Measurements from ENCODE around the gene RFX4.
A peak's percentile ranks its signal among the peaks of the same experiment; 100 is the strongest.
"Not testable (repeated sequence)": the region's sequence is repeated elsewhere in the genome, so short reads cannot be mapped to it uniquely, and the experiment has no call there.

The RFX4 gene

DNA sequence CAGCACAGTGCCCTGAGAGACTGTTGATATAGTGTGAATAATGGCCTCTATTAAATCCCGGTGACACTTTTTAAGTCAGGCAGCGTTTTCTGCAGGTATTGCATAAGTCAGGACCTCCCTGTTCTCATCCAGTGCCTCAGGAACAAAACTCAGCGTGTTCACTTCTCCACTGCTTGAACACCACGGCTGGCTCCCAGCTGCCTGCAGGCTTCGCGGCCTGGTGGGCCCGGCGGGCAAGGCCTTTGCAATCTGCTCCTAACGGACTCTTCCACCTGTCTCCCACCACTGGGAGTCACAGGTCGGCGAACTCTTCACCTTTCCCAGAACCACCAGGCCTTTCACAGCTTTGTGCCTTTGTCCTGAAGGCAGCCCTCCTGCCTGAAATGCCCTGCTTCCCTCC is 18.7 kb downstream of the RFX4 start:
- no peak overlapping the region for H3K4me3 ChIP-seq (ENCODE audit: control insufficient read depth, low read depth, low read length)
- DNase-seq (ENCODE audit: low read depth): no peak
- TF ChIP-seq, protein P1, sequence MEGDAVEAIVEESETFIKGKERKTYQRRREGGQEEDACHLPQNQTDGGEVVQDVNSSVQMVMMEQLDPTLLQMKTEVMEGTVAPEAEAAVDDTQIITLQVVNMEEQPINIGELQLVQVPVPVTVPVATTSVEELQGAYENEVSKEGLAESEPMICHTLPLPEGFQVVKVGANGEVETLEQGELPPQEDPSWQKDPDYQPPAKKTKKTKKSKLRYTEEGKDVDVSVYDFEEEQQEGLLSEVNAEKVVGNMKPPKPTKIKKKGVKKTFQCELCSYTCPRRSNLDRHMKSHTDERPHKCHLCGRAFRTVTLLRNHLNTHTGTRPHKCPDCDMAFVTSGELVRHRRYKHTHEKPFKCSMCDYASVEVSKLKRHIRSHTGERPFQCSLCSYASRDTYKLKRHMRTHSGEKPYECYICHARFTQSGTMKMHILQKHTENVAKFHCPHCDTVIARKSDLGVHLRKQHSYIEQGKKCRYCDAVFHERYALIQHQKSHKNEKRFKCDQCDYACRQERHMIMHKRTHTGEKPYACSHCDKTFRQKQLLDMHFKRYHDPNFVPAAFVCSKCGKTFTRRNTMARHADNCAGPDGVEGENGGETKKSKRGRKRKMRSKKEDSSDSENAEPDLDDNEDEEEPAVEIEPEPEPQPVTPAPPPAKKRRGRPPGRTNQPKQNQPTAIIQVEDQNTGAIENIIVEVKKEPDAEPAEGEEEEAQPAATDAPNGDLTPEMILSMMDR (conservative IDR thresholded peaks at IDR 0.05; ENCODE audit: control insufficient read depth, insufficient read depth, low read depth, low read length): no peak

DNA sequence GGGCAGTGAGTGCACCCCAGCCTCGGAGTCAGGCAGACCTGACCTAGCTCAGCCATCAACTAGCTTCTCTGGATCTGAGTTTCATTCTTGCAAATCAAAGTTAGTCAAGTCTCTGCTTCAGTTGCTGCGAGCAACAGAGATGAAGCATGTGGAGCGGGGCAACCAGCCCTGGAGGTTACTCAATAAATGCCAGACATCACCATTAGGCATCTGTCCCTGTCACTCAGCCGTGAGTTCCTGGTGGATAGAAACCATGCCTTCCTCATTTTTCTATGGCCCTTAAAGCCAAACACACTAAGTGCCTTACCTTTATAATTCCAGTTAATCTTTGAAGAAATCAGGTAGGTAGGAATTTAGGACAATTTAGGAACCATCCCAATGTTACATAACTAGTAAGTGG is 19.3 kb downstream of the RFX4 start:
- no peak overlapping the region for H3K4me3 ChIP-seq (ENCODE audit: control insufficient read depth, low read depth, low read length)
- TF ChIP-seq, protein P1 (conservative IDR thresholded peaks at IDR 0.05; ENCODE audit: control insufficient read depth, insufficient read depth, low read depth, low read length): no peak
- DNase-seq (ENCODE audit: low read depth): no peak

DNA sequence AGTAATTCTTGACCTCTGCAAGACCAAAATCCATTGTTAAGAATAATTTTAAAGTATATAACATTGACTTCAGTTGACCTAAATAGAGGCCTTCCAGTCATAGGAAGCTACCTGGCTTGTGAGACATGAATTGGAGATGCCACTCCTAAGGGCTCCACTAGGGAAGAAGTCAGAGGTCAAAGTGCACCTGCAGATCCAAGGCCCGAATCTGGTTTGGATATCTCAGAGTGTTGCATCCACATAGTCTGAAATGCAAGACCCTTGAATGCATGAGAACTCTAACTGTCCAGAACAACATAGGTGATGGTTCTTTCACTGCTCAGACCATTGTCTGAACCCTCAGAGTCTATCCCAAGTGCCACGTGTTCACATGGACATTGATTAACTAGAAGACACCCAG is 22.4 kb downstream of the RFX4 start:
- no peak overlapping the region for H3K4me3 ChIP-seq (ENCODE audit: control insufficient read depth, low read depth, low read length)
- TF ChIP-seq, protein P1 (conservative IDR thresholded peaks at IDR 0.05; ENCODE audit: control insufficient read depth, insufficient read depth, low read depth, low read length): no peak
- DNase-seq (ENCODE audit: low read depth): no peak

DNA sequence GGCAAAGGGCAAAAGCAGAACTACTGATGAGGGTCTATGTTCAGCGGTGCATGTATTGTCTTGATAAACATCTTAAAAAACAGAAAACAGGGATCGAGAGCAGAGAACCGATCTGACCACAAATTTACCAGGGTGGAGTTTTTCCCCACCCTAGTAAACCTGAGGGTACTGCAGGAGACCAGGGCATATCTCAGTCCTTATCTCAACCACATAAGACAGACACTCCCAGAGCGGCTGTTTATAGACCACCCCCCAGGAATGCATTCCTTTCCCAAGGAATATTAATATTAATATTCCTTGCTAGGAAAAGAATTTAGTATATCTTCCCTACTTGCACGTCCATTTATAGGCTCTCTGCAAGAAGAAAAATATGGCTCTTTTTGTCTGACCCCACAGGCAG is 37.8 kb downstream of the RFX4 start:
- H3K4me3 ChIP-seq (ENCODE audit: control insufficient read depth, low read depth, low read length); DNase-seq (ENCODE audit: low read depth): not testable (repeated sequence)

DNA sequence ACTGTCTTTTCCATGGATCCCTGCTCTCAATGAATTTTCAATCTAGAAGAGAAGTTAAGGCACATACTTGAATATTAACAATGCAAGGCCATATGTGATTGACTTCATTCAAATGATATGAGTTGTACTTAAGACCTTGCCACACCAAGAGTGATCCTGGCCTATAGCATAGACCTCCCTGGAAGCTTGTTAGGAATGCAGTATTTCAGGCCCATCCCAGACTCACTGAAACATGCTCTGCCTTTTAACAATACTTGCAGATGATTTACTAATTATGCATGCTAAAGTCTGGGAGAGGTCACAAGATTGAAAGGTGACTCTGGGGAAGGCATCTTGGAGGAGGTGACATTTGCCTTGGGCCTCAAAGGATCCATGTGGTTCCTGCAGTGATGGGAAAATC is 43.2 kb downstream of the RFX4 start:
- TF ChIP-seq, protein P1 (conservative IDR thresholded peaks at IDR 0.05; ENCODE audit: control insufficient read depth, insufficient read depth, low read depth, low read length): no peak
- DNase-seq (ENCODE audit: low read depth): no peak
- H3K4me3 ChIP-seq (ENCODE audit: control insufficient read depth, low read depth, low read length): no peak overlapping the region

DNA sequence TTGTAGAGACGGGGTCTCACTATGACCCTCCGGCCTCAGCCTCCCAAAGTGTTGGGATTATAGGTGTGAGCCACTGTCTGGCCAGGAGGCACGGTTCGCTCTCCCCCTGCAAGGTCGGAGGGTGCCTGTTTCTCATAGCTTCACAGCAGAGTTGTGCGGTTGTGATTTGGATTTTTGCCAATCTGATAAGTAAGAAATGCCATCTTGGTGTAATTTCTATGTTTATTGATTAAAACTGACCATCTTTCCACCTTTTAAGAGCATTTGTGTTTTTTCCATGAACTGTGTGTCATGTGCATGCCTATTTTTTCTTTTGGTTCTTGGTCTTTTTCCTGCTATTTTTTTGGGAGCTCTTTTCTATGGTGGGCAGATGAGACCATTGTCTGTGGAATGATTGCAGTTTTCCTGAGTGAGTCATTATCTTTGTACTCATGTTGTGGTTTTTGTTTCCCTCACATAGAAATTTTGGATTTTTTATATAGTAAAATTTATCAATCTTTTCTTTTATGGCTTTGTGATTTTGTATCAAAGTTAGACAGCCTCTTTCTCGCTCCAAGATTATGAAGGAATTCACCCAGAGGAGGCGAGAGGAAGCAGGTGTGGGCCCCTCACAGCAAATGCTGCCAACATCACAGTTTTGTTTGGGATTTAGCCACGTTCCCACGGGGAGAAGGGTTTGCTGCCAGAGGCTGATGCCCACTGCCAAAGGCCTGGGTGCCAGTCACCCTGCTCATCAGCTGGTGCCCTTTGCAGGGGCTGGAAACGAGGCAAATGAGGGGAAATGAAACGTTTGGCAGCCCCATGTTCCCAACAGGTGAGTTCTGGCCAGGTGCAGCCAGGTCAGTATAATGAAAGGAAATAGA is 47.2 kb downstream of the RFX4 start:
- TF ChIP-seq, protein P1 (conservative IDR thresholded peaks at IDR 0.05; ENCODE audit: control insufficient read depth, insufficient read depth, low read depth, low read length): no peak
- no peak overlapping the region for H3K4me3 ChIP-seq (ENCODE audit: control insufficient read depth, low read depth, low read length)
- peak; percentile 24 for DNase-seq (ENCODE audit: low read depth)

DNA sequence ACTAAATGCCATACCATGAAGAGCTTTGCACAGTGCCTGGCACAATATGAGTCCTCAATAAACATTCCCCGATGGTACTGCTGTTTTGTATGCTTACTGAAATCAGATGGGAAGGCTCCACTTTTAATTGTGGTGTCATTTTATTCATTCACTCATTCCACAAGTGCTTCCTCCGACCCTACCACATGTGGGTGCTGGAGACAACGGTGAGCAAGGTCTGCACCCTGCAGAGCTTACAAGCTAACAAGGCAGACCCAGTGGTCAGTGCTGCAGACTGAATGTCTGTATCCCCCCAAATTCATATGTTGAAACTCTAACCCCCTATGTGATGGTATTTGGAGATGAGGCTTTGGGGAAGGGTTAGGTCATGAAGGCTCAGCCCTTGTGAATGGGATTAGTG is 48.3 kb downstream of the RFX4 start:
- TF ChIP-seq, protein P1 (conservative IDR thresholded peaks at IDR 0.05; ENCODE audit: control insufficient read depth, insufficient read depth, low read depth, low read length): no peak
- DNase-seq (ENCODE audit: low read depth): no peak
- no peak overlapping the region for H3K4me3 ChIP-seq (ENCODE audit: control insufficient read depth, low read depth, low read length)
